WTC11 (cell line): ENCODE data around the gene CALHM4.
A peak's percentile ranks its signal among the peaks of the same experiment; 100 is the strongest.

Source experiments
- CREB1 ChIP-seq: sonication (generic); formaldehyde crosslinking; IDR thresholded peaks from 2 replicates; pipeline ENCODE4 v1.8.0; 2023; ENCODE audit warnings: mild to moderate bottlenecking, missing genetic modification reagents
- ELF4 ChIP-seq: sonication (generic); formaldehyde crosslinking; IDR thresholded peaks from 2 replicates; pipeline ENCODE4 v1.8.1; 2022; ENCODE audit warnings: low read depth, mild to moderate bottlenecking, moderate library complexity, missing genetic modification reagents
- HMGA2 ChIP-seq: fragments of 250-450 bp; sonication (Bioruptor Pico); IDR thresholded peaks from 2 replicates; pipeline ENCODE4 v1.4.0; 2021; ENCODE audit warnings: mild to moderate bottlenecking, moderate library complexity
- NR2C2 ChIP-seq: sonication (generic); formaldehyde crosslinking; IDR thresholded peaks from 2 replicates; pipeline ENCODE4 v1.8.0; 2022; ENCODE audit warnings: mild to moderate bottlenecking, missing genetic modification reagents
- NR3C1 ChIP-seq: sonication (generic); formaldehyde crosslinking; conservative IDR thresholded peaks from 2 replicates; pipeline ENCODE4 v1.8.1; 2023; ENCODE audit warnings: low read depth, mild to moderate bottlenecking, missing genetic modification reagents
- PREB ChIP-seq: sonication (generic); formaldehyde crosslinking; IDR thresholded peaks from 2 replicates; pipeline ENCODE4 v1.8.1; 2022; ENCODE audit warnings: mild to moderate bottlenecking, missing genetic modification reagents, moderate library complexity, borderline replicate concordance
- SP1 ChIP-seq: sonication (generic); formaldehyde crosslinking; conservative IDR thresholded peaks from 2 replicates; pipeline ENCODE4 v1.8.1; 2022; ENCODE audit warnings: missing genetic modification reagents
- ZNF121 ChIP-seq: sonication (generic); formaldehyde crosslinking; IDR thresholded peaks from 2 replicates; pipeline ENCODE4 v1.8.0; 2023; ENCODE audit warnings: missing genetic modification reagents
- ZNF416 ChIP-seq: fragments of 250-450 bp; sonication (Bioruptor Pico); IDR thresholded peaks from 2 replicates; pipeline ENCODE4 v1.9.0; 2021; ENCODE audit warnings: mild to moderate bottlenecking, inconsistent platforms
- TF ChIP-seq, protein P1 (sequence below): sonication (generic); formaldehyde crosslinking; IDR thresholded peaks from 2 replicates; pipeline ENCODE4 v1.8.0; 2022; ENCODE audit warnings: mild to moderate bottlenecking, missing genetic modification reagents
- TF ChIP-seq, protein P2 (sequence below): fragments of 200-600 bp; IDR thresholded peaks from 2 replicates; pipeline ENCODE4 v1.8.0; 2022; ENCODE audit warnings: antibody characterized with exemption
- TF ChIP-seq, protein P3 (sequence below): sonication (generic); formaldehyde crosslinking; IDR thresholded peaks from 2 replicates; pipeline ENCODE4 v1.8.0; 2022; ENCODE audit warnings: mild to moderate bottlenecking, missing genetic modification reagents
- TF ChIP-seq, protein P4 (sequence below): sonication (generic); formaldehyde crosslinking; IDR thresholded peaks from 2 replicates; pipeline ENCODE4 v1.8.0; 2022; ENCODE audit warnings: mild to moderate bottlenecking, missing genetic modification reagents
- TF ChIP-seq, protein P5 (sequence below): fragments of 250-450 bp; sonication (Bioruptor Pico); IDR thresholded peaks from 2 replicates; pipeline ENCODE4 v1.8.0; 2021; ENCODE audit warnings: mild to moderate bottlenecking

DNA sequence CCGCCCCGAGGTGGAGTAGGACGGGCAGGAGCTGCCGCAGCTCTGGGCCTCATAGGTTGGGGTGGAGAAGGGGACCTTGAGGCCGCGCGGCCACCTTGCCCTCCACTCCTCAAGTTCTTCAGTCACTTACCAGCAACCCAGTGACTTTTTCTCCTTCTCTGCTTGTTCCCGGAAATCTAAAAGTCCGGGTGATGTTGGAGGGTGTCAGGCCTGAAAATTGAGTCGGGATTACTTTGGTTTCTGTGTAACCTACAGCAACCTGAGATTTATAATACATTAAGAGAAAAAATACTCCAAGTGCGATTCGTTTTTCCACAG lies 18.1 kb downstream of the CALHM4 start:
- TF ChIP-seq, protein P1, sequence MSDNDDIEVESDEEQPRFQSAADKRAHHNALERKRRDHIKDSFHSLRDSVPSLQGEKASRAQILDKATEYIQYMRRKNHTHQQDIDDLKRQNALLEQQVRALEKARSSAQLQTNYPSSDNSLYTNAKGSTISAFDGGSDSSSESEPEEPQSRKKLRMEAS, result peak; percentile 32; the same call in 1 of the 2 replicates
- TF ChIP-seq, protein P2, sequence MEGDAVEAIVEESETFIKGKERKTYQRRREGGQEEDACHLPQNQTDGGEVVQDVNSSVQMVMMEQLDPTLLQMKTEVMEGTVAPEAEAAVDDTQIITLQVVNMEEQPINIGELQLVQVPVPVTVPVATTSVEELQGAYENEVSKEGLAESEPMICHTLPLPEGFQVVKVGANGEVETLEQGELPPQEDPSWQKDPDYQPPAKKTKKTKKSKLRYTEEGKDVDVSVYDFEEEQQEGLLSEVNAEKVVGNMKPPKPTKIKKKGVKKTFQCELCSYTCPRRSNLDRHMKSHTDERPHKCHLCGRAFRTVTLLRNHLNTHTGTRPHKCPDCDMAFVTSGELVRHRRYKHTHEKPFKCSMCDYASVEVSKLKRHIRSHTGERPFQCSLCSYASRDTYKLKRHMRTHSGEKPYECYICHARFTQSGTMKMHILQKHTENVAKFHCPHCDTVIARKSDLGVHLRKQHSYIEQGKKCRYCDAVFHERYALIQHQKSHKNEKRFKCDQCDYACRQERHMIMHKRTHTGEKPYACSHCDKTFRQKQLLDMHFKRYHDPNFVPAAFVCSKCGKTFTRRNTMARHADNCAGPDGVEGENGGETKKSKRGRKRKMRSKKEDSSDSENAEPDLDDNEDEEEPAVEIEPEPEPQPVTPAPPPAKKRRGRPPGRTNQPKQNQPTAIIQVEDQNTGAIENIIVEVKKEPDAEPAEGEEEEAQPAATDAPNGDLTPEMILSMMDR, result no peak
- no peak for TF ChIP-seq CREB1 (CRISPR knock-in tag)
- TF ChIP-seq ZNF121, result no peak
- TF ChIP-seq NR3C1 (CRISPR knock-in tag), result no peak
- TF ChIP-seq ELF4 (CRISPR knock-in tag), result no peak
- TF ChIP-seq SP1 (CRISPR knock-in tag), result no peak
- TF ChIP-seq, protein P3, sequence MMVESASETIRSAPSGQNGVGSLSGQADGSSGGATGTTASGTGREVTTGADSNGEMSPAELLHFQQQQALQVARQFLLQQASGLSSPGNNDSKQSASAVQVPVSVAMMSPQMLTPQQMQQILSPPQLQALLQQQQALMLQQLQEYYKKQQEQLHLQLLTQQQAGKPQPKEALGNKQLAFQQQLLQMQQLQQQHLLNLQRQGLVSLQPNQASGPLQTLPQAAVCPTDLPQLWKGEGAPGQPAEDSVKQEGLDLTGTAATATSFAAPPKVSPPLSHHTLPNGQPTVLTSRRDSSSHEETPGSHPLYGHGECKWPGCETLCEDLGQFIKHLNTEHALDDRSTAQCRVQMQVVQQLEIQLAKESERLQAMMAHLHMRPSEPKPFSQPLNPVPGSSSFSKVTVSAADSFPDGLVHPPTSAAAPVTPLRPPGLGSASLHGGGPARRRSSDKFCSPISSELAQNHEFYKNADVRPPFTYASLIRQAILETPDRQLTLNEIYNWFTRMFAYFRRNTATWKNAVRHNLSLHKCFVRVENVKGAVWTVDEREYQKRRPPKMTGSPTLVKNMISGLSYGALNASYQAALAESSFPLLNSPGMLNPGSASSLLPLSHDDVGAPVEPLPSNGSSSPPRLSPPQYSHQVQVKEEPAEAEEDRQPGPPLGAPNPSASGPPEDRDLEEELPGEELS (CRISPR knock-in tag), result no peak
- no peak for TF ChIP-seq NR2C2
- no peak for TF ChIP-seq PREB
- TF ChIP-seq, protein P4, sequence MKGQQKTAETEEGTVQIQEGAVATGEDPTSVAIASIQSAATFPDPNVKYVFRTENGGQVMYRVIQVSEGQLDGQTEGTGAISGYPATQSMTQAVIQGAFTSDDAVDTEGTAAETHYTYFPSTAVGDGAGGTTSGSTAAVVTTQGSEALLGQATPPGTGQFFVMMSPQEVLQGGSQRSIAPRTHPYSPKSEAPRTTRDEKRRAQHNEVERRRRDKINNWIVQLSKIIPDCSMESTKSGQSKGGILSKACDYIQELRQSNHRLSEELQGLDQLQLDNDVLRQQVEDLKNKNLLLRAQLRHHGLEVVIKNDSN (CRISPR knock-in tag), result no peak
- no peak for TF ChIP-seq HMGA2 (CRISPR knock-in tag)
- TF ChIP-seq, protein P5, sequence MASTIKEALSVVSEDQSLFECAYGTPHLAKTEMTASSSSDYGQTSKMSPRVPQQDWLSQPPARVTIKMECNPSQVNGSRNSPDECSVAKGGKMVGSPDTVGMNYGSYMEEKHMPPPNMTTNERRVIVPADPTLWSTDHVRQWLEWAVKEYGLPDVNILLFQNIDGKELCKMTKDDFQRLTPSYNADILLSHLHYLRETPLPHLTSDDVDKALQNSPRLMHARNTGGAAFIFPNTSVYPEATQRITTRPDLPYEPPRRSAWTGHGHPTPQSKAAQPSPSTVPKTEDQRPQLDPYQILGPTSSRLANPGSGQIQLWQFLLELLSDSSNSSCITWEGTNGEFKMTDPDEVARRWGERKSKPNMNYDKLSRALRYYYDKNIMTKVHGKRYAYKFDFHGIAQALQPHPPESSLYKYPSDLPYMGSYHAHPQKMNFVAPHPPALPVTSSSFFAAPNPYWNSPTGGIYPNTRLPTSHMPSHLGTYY (CRISPR knock-in tag), result no peak
- no peak for TF ChIP-seq ZNF416 (CRISPR knock-in tag)
